ENCODE results near the gene SFXN3. TPM values are rescaled to one million over a fixed set of nuclear protein-coding genes. Genes with fewer than 3 reads are reported as not detected.
"Not testable (repeated sequence)": the region's sequence is repeated elsewhere in the genome, so short reads cannot be mapped to it uniquely, and the experiment has no call there.

SFXN3 gene
- total RNA-seq, 1 donor from 2014 or later = 0.09 TPM

- Histone ChIP-seq H3K27ac (no peak overlapping the region), H2AFZ (replicated peaks) (no peak overlapping the region), H3F3A (ENCODE audit: low read depth) (peaks cover 13% of the 10 kb centered on the region), H3K4me3 (no peak overlapping the region), H3K79me2 (ENCODE audit: low read depth) (no peaks in the 10 kb centered on the region), H3K9me3 (ENCODE audit: low read depth) (no peaks in the 10 kb centered on the region), H4K20me1 (ENCODE audit: low read depth) (peaks cover 22% of the 10 kb centered on the region), H3K4me1 (peaks cover 40% of the 10 kb centered on the region), H3K36me3 (no peaks in the 10 kb centered on the region), H3K27me3 (peaks cover 97% of the 10 kb centered on the region), H3K9ac (no peak overlapping the region), H3K4me2 (no peak overlapping the region)
- H3K4me1 Mint-ChIP-seq = peaks cover 44% of the 10 kb centered on the region
- H3K4me3 Mint-ChIP-seq = no peak overlapping the region
- peaks cover 23% of the 10 kb centered on the region for H3K27me3 Mint-ChIP-seq (ENCODE audit: insufficient read depth, low read depth)
- TF ChIP-seq, protein P1, sequence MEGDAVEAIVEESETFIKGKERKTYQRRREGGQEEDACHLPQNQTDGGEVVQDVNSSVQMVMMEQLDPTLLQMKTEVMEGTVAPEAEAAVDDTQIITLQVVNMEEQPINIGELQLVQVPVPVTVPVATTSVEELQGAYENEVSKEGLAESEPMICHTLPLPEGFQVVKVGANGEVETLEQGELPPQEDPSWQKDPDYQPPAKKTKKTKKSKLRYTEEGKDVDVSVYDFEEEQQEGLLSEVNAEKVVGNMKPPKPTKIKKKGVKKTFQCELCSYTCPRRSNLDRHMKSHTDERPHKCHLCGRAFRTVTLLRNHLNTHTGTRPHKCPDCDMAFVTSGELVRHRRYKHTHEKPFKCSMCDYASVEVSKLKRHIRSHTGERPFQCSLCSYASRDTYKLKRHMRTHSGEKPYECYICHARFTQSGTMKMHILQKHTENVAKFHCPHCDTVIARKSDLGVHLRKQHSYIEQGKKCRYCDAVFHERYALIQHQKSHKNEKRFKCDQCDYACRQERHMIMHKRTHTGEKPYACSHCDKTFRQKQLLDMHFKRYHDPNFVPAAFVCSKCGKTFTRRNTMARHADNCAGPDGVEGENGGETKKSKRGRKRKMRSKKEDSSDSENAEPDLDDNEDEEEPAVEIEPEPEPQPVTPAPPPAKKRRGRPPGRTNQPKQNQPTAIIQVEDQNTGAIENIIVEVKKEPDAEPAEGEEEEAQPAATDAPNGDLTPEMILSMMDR (IDR thresholded peaks at IDR 0.05) = no peak
- no peak for TF ChIP-seq EZH2phosphoT487 (IDR thresholded peaks at IDR 0.05)
- no peak for TF ChIP-seq EZH2 (IDR thresholded peaks at IDR 0.05)
- H3K9me3 Mint-ChIP-seq = no peaks in the 10 kb centered on the region
- H3K36me3 Mint-ChIP-seq = no peaks in the 10 kb centered on the region
- H3K27ac Mint-ChIP-seq = no peak overlapping the region
- no peak for DNase-seq (ENCODE audit: low spot score)
Observed at GRCh38 chr10:101033276-101033675, 2.2 kb downstream of the SFXN3 start.

DNA sequence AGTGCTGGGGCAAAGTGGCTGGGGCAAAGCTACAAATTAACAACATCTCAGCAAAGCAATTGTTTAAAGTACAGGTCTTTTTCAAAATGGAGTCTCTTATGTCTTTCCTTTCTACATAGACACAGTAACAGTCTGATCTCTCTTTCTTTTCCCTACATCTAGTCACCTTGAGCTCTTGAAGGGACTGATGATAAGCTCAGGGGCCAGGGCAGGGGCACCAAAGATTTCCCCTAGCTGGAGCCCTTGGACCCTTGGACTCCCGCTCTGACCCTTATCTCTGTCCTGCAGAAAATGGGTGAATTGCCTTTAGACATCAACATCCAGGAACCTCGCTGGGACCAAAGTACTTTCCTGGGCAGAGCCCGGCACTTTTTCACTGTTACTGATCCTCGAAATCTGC lies 3.4 kb downstream of the SFXN3 start:
- H3K4me3 ChIP-seq; H3K36me3 ChIP-seq; H3K36me3 Mint-ChIP-seq; H3K27ac ChIP-seq; H3K9ac ChIP-seq; H2AFZ ChIP-seq (replicated peaks); H3K4me3 Mint-ChIP-seq; H3K4me2 ChIP-seq; DNase-seq (ENCODE audit: low spot score); H3K9me3 Mint-ChIP-seq; H3K27ac Mint-ChIP-seq; H3K9me3 ChIP-seq (ENCODE audit: low read depth); H3K79me2 ChIP-seq (ENCODE audit: low read depth): not testable (repeated sequence)
- Mint-ChIP-seq H3K27me3 (ENCODE audit: insufficient read depth, low read depth) (peaks cover 23% of the 10 kb centered on the region), H3K4me1 (peaks cover 37% of the 10 kb centered on the region)
- peaks cover 32% of the 10 kb centered on the region for H3K4me1 ChIP-seq
- H3K27me3 ChIP-seq = peaks cover 99% of the 10 kb centered on the region
- H3F3A ChIP-seq (ENCODE audit: low read depth) = peaks cover 13% of the 10 kb centered on the region
- peaks cover 22% of the 10 kb centered on the region for H4K20me1 ChIP-seq (ENCODE audit: low read depth)

- no peak overlapping the region for H3K4me3 ChIP-seq
- no peaks in the 10 kb centered on the region for H3K9me3 ChIP-seq (ENCODE audit: low read depth)
- DNase-seq (ENCODE audit: low spot score) = no peak
- TF ChIP-seq, protein P1 (IDR thresholded peaks at IDR 0.05) = no peak
- TF ChIP-seq EZH2 (IDR thresholded peaks at IDR 0.05) (no peak), EZH2phosphoT487 (IDR thresholded peaks at IDR 0.05) (no peak)
- H3K27me3 ChIP-seq = peaks cover 99% of the 10 kb centered on the region
- Mint-ChIP-seq H3K36me3 (no peaks in the 10 kb centered on the region), H3K27me3 (ENCODE audit: insufficient read depth, low read depth) (peaks cover 23% of the 10 kb centered on the region), H3K9me3 (no peaks in the 10 kb centered on the region), H3K4me1 (peaks cover 34% of the 10 kb centered on the region), H3K27ac (no peak overlapping the region), H3K4me3 (no peak overlapping the region)
- peaks cover 8% of the 10 kb centered on the region for H3F3A ChIP-seq (ENCODE audit: low read depth)
- peaks cover 23% of the 10 kb centered on the region for H3K4me1 ChIP-seq
- H3K9ac ChIP-seq = no peak overlapping the region
- H2AFZ ChIP-seq (replicated peaks) = no peak overlapping the region
- peaks cover 22% of the 10 kb centered on the region for H4K20me1 ChIP-seq (ENCODE audit: low read depth)
- H3K79me2 ChIP-seq (ENCODE audit: low read depth) = no peaks in the 10 kb centered on the region
- no peak overlapping the region for H3K27ac ChIP-seq
- no peaks in the 10 kb centered on the region for H3K36me3 ChIP-seq
- H3K4me2 ChIP-seq = no peak overlapping the region
Observed at GRCh38 chr10:101035314-101035713, 4.3 kb downstream of the SFXN3 start.

- DNase-seq (ENCODE audit: low spot score) = no peak
- H3K4me2 ChIP-seq = no peak overlapping the region
- peaks cover 27% of the 10 kb centered on the region for H4K20me1 ChIP-seq (ENCODE audit: low read depth)
- Mint-ChIP-seq H3K27me3 (ENCODE audit: insufficient read depth, low read depth) (peaks cover 22% of the 10 kb centered on the region), H3K36me3 (no peaks in the 10 kb centered on the region), H3K4me3 (no peak overlapping the region), H3K27ac (no peak overlapping the region), H3K4me1 (peaks cover 35% of the 10 kb centered on the region), H3K9me3 (no peaks in the 10 kb centered on the region)
- H3K4me3 ChIP-seq = no peak overlapping the region
- H3K27ac ChIP-seq = no peak overlapping the region
- H3K4me1 ChIP-seq = peaks cover 18% of the 10 kb centered on the region
- TF ChIP-seq, protein P1 (IDR thresholded peaks at IDR 0.05) = no peak
- TF ChIP-seq EZH2phosphoT487 (IDR thresholded peaks at IDR 0.05) (no peak), EZH2 (IDR thresholded peaks at IDR 0.05) (no peak)
- no peaks in the 10 kb centered on the region for H3K9me3 ChIP-seq (ENCODE audit: low read depth)
- no peak overlapping the region for H3K9ac ChIP-seq
- peaks cover 99% of the 10 kb centered on the region for H3K27me3 ChIP-seq
- H2AFZ ChIP-seq (replicated peaks) = no peak overlapping the region
- H3F3A ChIP-seq (ENCODE audit: low read depth) = peaks cover 6% of the 10 kb centered on the region
- no peaks in the 10 kb centered on the region for H3K79me2 ChIP-seq (ENCODE audit: low read depth)
- H3K36me3 ChIP-seq = no peaks in the 10 kb centered on the region
Observed at GRCh38 chr10:101035916-101036702, 5.1 kb downstream of the SFXN3 start.
